T-helper 1 cell treated with Interleukin-12 subunit alpha and Interleukin-12 subunit beta and Interleukin-4 antibody, amounts not matched to agents 30 ng/mL and 1 ng/mL, for 36 hours (primary cell): ENCODE measurements around the gene IRGQ. TPM values are rescaled to one million over a fixed set of nuclear protein-coding genes. Genes with fewer than 3 reads are reported as not detected.

Experiments used
- intact Hi-C: fragments of 100-400 bp; cut with micrococcal nuclease; formaldehyde crosslinking; loops from one replicate; pipeline ENCODE4 v1.15.1; 2024
- total RNA-seq: library from RNA; stranded (reverse); gene quantifications from 2 replicates; pipeline ENCODE4 v1.2.3, GENCODE V29; 2022

IRGQ gene
- total RNA-seq, 1 donor from 2014 or later = 23.1 TPM

GRCh38 chr19:43575156-43575950 lies 20.6 kb downstream of the IRGQ start, which contains the start of the genes PINLYP and XRCC1:
TSS of gene PINLYP (plus strand) at chr19:43575801. CDS start at chr19:43577192, 1,391 bp downstream.
TSS of gene XRCC1 (minus strand) at chr19:43575527. CDS start at chr19:43575458, 69 bp downstream.
- intact Hi-C loops = loop anchor here (1.0 to 2.0 kb wide), 10 partner anchors 13 to 179 kb away; partner anchors contain the start of genes IRGQ, SMG9, ZNF428 and ZNF575

GRCh38 chr19:43574424-43575155 lies 21.3 kb downstream of the IRGQ start:
- intact Hi-C loops = loop anchor here (1.0 to 2.0 kb wide), 10 partner anchors 12 to 180 kb away; partner anchors contain the start of genes IRGQ, SMG9, ZNF428 and ZNF575

DNA sequence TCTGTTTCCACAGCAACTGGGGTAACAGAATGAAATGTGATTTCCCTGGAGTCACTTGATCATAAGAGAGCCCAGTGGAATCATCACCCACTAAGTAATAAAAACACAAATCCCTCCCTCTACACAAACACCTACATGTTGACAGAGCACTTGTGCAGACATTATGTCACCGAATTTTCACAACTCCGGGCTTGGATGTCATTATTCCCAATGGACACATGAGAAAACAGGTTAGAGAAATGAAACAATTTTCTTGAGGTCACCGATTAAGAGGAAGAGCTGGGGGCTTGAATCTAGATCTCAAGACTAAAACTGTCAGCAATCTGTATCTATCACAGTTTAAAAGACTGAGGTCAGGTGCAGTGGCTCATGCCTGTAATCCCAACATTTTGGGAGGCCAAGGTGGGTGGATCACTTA lies 23.8 kb downstream of the IRGQ start:
- intact Hi-C loops = no loop called here

DNA sequence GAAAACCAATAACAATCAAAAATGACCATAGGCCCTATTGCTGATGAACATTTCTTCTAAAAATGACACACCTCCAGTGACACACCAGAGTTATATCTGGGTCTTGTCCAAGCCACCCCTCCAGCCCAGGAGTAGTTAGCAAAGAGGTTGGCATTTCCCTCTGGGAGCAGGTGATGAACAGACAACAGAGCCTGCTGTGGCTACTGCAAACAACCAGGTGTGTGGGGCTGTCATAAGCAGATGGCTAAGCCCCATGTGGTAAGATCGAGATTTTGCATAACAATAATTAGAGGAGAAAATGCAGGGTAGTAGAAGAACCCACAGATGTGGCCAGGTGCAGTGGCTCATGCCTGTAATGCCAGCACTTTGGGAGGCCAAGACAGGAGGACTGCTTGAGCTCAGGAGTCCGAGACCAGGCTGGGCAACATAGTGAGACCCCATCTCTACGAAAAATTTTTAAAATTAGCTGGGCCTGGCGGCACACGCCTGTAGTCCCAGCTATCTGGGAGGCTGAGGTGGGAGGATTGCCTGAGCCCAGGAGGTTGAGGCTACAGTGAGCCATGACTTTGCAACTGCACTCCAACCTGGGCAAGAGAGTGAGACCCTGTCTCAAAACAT lies 25.7 kb downstream of the IRGQ start:
- intact Hi-C loops = no loop called here

DNA sequence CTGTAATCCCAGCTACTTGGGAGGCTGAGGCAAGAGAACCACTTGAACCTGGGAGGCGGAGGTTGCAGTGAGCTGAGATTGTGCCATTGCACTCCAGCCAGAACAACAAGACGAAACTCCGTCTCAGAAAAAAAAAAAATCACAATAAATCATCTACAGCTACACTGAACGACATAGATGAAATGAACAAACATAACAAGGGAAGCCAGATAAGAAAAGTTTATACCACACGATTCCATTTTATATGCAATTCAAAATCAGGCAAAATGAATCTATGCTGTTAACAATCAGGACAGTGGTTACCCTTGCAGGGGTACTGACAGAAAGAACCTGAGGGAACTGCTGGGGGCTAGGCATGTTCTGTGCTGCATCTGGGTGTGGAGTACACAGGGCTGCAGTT lies 26.3 kb downstream of the IRGQ start:
- intact Hi-C loops = no loop called here

DNA sequence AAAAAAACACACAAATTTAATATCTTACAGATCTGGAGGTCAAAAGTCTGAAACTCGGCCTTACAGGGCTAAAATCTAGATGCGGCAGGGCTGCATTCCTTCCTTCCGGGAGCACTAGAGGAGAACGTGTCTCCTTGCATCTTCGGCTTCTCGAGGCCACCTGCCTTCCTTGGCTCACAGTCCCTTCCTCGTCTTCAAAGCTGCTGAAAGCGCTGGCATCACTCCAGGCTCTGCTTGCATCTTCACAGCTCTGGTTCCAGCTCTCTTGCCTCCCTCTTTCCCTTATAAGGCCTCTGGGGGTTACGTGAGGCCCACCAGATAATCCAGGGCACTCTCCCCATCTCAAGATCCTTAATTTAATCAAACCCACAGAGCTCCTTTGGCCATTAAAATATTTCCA lies 31.1 kb downstream of the IRGQ start:
- intact Hi-C loops = no loop called here

GRCh38 chr19:43563816-43564457 lies 32.0 kb downstream of the IRGQ start:
- intact Hi-C loops = loop anchor here (1.0 to 2.0 kb wide), 3 partner anchors 9 to 31 kb away; partner anchors contain the start of gene ZNF575

DNA sequence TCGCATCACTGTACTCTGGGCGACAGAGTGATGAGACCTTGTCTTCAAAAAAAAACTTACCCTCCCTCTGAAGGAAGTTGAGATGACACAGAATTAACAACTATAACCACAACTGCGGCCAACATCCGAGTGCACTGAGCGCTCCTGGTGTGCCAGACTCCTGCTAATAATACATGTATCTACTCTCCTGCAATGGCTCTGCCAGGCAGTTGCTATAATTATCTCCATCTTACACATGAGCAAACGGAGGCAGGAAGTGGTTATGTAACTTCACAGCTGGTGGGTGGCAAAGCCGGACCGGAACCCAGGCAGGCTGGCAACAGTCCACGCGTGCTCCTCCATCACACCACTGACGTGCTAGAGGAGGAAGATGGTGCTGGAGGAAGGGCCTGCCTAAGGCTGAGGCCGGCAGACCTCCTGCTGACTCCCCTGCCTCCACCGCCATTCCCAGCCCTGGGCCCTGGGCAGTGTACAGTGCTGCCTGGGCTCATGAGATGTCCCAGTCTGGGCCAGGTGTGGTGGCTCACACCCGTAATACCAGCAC lies 33.2 kb downstream of the IRGQ start:
- intact Hi-C loops = loop anchor here (1.0 to 2.0 kb wide), 6 partner anchors 7 to 57 kb away; partner anchors contain the start of genes IRGQ, PINLYP, XRCC1 and ZNF428

GRCh38 chr19:43562226-43562697 lies 33.7 kb downstream of the IRGQ start:
- intact Hi-C loops = loop anchor here (1.0 to 2.0 kb wide), 5 partner anchors 13 to 57 kb away; partner anchors contain the start of genes IRGQ, PINLYP, XRCC1 and ZNF428

DNA sequence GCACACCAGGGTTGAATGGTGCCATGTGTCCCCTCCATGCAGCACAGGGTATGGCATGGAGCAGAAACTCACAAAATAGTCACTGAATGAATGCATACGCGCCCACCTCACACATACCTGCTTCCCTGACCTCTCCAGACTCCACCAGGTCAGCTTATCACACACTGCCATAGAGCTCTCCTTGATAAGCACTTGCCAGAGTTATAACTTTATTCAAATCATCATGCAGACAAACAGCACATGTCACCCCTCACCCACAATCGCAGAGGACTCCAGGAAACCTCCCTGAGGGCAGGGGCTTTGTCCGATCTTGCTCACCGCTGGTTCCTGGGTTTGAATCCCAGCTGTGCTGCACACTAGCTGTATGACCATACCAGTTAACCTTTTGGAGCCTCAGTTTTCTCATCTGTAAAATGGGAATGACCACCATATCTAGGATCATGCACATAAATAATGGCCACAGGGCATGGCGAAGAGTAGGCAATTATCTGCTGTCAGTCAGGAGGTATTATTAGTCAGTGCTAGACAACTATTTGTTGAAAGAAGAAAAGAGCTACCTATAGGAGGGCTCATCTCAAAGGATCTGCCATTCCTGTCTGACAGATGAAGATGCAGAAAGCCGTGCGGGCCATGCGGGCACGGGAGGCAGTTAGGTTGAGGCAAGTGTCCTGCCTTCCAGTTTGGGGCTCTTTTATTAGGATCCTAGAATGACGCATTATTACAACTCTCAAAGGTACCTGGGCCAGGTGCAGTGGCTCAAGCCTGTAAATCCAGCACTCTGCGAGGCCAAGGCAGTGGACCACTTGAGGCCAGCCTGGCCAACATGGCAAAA lies 34.6 kb downstream of the IRGQ start:
- intact Hi-C loops = no loop called here

DNA sequence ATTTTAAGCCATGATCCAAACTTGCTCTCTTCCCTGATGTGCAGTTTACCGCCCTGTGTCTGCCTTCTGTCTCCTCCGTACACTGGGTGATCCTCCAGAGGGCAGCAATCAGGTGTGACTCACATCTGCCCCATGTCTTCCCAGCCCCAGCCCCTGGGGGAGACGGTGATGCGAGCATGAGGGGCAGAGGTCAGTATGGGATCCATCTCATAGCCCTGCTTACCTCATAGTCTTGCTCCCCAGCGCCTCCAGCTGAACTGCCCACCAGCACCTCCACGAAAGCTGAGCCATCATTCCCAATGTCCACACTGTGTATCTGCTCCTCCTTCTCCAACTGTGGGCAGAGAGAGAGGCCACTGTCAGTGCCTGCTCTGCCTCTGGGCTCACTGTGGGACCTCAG lies 35.2 kb downstream of the IRGQ start:
- intact Hi-C loops = no loop called here

DNA sequence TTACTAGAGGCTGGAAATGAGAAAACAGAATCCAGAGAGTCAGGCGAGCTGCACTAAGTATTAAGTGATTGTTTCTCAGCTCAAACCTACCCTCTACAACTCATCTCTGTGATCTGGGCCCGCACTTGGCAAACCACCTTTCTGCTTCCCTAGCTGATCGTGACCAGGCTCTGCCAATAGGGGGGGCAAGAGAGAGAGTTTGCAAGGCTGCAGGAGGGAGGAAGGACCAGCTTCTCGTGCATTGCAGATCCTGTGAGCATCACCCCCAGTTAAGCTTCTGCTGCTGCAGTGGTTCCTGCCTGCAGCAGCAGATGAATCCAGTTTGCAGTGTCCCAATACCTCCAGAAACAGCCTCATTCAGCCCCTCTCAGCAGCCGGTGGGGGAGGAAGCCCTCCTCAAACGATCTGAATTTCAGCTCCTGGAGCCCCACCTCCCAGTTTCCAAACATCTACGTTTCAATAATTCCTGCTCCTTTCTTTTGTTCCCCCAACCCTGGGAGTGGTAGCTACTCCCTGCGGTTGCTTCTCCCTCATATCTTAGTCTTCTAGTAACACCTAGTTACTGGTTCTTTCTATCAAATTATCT lies 40.7 kb downstream of the IRGQ start:
- intact Hi-C loops = loop anchor here (1.0 to 2.0 kb wide), 5 partner anchors 8 to 97 kb away; partner anchors contain the start of genes PINLYP, XRCC1 and ZNF428

DNA sequence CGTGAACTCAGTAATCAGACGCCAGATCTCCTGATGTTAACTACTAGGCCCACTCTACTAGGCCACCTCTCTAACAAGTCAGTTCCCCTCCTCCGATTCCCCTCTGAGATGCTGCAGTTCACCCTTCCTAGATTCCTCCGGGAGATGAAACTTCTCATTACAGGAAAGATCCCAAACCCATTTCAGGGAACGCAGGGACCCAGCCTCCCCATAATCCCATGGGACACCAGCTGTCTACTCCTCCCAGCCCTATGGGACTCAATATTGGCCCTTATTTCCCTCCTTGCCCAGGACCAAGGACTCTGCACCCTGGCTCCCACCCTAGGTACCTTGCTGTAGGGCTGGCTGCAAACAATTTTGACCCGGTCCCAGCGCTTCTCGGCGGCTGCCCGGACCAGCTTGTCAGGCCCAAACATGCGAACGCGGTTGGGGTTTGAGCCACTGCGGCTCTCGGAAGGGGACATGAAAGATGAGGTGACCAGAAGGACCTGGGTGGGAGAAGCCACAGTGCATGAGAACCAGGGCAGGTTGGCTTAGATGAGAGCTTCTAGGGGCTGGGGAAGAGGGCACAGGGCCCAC lies 41.5 kb downstream of the IRGQ start:
- intact Hi-C loops = loop anchor here (2.0 kb wide), 1 partner anchor 64 kb away; the partner anchor contains the start of gene ZNF428

DNA sequence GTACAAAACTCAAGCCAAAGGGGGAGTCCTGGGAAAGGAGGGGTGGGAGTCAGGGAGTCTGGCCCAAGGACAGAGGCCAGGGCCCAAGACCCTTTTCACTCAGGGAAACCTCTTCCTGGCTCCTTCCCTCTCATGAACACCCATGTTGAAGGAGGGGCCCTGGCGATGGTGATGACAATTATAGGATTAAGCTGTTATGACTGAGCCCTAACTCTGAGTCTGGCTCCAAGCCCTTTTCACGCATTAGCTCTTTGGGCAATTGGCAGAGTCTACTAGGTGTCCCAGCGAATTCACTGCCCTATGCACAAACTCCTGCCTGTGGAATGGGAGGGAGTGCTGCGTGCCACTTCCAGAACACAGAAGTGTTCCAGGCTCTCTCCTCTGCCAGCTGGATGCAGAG lies 42.3 kb downstream of the IRGQ start:
- intact Hi-C loops = loop anchor here (2.0 kb wide), 1 partner anchor 65 kb away; the partner anchor contains the start of gene ZNF428

- intact Hi-C loops = no loop called here
Measured at GRCh38 chr19:43552616-43553015, 43.3 kb downstream of the IRGQ start.

DNA sequence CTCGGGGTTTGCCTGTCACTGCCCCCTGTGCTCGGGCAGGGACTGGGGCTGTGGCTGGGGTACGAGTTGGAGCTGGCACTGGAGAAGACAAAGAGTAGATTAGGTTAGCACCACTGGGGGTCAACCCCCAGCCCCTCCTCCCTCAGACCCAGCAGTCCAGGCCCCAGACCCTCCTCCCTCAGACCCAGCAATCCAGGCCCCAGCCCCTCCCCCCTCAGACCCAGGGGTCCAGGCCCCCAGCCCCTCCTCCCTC lies 43.8 kb downstream of the IRGQ start:
- intact Hi-C loops = no loop called here

DNA sequence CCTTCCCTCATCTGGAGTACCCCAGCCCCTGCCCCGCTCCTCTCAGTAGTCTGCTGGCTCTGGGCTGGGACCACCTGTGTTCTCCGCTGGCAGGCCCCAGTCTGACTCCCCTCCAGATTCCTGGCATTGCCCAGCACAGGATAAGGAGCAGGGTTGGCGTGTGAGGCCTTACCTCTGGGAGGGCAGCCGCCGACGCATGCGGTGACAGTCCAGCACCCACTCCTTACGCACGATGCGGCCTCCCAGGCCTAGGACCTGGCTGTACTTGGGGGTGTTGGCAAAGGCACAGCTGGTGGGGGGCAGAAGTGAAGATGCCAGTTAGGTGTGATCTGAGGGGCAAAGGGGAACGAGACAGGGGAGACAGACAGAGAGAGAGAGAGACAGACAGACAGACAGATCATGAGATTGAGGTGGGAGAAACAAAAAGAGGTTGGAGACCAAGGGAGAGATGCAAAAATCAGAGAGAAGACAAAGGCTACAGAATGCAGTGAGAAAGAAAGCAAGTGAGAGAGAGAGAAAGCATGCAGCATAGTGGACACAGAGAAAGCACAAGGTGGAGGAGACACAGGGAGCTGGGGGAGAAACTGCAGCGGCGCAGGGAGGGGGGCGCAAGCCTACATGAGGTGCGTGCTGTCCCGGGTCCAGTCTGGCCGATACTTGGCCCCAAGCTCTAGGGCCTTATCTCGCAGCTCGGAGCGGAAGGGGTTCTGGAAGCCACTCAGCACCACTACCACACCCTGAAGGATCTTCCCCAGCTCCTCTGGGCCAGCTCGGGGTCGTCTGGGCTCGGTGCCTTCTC lies 44.3 kb downstream of the IRGQ start:
- intact Hi-C loops = no loop called here

GRCh38 chr19:43548706-43549105 lies 47.2 kb downstream of the IRGQ start:
- intact Hi-C loops = no loop called here
